Aorta (tissue), 5 donors: Measurements from ENCODE around the gene BMP7. TPM values are rescaled to one million over a fixed set of nuclear protein-coding genes. Genes with fewer than 3 reads are reported as not detected.

ENCODE experiments used
- ATAC-seq: fragments of 200-7000 bp; cut with Tn5 transposase; one replicate; pipeline ENCODE4 v1.9.1; 2022; ENCODE audit warnings: moderate library complexity; ENCODE audit not compliant: low FRiP score
- DNase-seq, 2 donors: peaks; one replicate each; pipeline ENCODE4 v3.0.0-alpha.2; 2020
- H3K27ac ChIP-seq, 2 donors: one replicate each; pipeline ENCODE4 v1.5.1; 2013; ENCODE audit warnings: low read length in 2 of 2, mild to moderate bottlenecking in 2 of 2, moderate library complexity in 2 of 2, control low read depth in 1 of 2, inconsistent platforms in 1 of 2, low read depth in 1 of 2
- H3K27me3 ChIP-seq, 2 donors: one replicate each; pipeline ENCODE4 v1.6.1; 2013; ENCODE audit warnings: control low read depth in 1 of 2, low read length in 1 of 2, mild to moderate bottlenecking in 1 of 2, moderate library complexity in 1 of 2; ENCODE audit not compliant: insufficient read depth in 2 of 2, control insufficient read depth in 1 of 2
- H3K36me3 ChIP-seq, 2 donors: one replicate each; pipeline ENCODE4 v1.6.1; 2013; ENCODE audit warnings: control low read depth in 1 of 2, low read length in 1 of 2, mild to moderate bottlenecking in 1 of 2; ENCODE audit not compliant: insufficient read depth in 2 of 2, control insufficient read depth in 1 of 2
- H3K4me1 ChIP-seq, 2 donors: one replicate each; pipeline ENCODE4 v1.6.1; 2013; ENCODE audit warnings: low read length in 2 of 2, control low read depth in 1 of 2, mild to moderate bottlenecking in 1 of 2, moderate library complexity in 1 of 2; ENCODE audit not compliant: insufficient read depth in 2 of 2, control insufficient read depth in 1 of 2
- H3K4me3 ChIP-seq, 2 donors: one replicate each; pipeline ENCODE4 v1.5.1; 2013; ENCODE audit warnings: low read length in 2 of 2, control low read depth in 1 of 2, mild to moderate bottlenecking in 1 of 2
- H3K9me3 ChIP-seq: one replicate; pipeline ENCODE4 v1.6.1; 2013; ENCODE audit warnings: mild to moderate bottlenecking, low read length; ENCODE audit not compliant: control insufficient read depth
- WGBS, 2 donors: extraction: QIAGEN DNeasy Blood & Tissue Kit; methylation state at CpG; one replicate each; pipeline ENCODE4 v1.1.7; 2013; 5-methylcytosine and 5-hydroxymethylcytosine counted together
- intact Hi-C, 2 donors: fragments of 100-400 bp; cut with DNase I; formaldehyde crosslinking; loops; one replicate each; pipeline versions ENCODE4 v1.14.2 to v1.15.0; 2022
- polyA plus RNA-seq, 2 donors: library from polyadenylated mRNA; stranded (reverse); fragments of 200-250 nt; gene quantifications; one replicate each; pipeline ENCODE4 v1.2.3, GENCODE V29; 2013
- total RNA-seq, 2 donors: library from RNA; stranded (reverse); fragmentation: NEBNext Ultra II Directional; extraction: Animal tissue kit (Norgen Biotek cat#: 25700); gene quantifications; one replicate each; pipeline ENCODE4 v1.2.1, GENCODE V29; 2021
- donor health status: healthy with polysubstance abuse.
- donor health status: Bipolar disorder and iron deficiency.
- donor health status: DM: no; HTN: no; CAD: no.
- donor health status: DM: no; HTN: no; CAD: no.
- donor health status: DM: yes; HTN: yes; CAD: no.

BMP7 gene
- total and polyA plus RNA-seq, 4 donors, result 0.52 to 1.0 TPM; not detected in 2

DNA sequence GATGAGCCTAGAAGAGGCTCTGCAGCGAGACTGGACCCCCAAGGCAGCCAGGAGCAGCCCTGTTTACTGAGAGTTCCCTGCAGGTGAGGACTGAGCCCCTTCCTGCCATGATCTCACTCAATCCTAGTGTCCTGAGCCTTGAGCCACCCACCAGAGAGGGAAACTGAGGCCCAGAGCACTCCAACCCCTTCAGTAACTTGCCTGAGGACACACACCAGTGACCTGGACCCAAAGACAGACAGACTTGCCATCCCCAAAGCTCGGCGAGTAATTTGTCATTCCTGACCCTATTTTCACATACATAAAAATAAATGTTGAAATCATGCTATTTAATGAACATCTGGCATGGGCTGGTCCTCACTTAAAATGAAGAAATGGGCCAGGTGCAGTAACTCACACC lies 16.7 kb downstream of the BMP7 start:
- H3K36me3 ChIP-seq, result no peaks in the 10 kb centered on the region
- H3K4me1 ChIP-seq, result no peaks in the 10 kb centered on the region
- no peak for DNase-seq
- intact Hi-C loops, result no loop called here
- no peaks in the 10 kb centered on the region for H3K27me3 ChIP-seq
- H3K9me3 ChIP-seq, result peaks cover 3% of the 10 kb centered on the region
- no peak for ATAC-seq
- WGBS, 2 donors, result 85 to 89% methylated on average over 3 of the region's 3 CpGs
- no peak overlapping the region for H3K27ac ChIP-seq
- H3K4me3 ChIP-seq, result no peak overlapping the region

DNA sequence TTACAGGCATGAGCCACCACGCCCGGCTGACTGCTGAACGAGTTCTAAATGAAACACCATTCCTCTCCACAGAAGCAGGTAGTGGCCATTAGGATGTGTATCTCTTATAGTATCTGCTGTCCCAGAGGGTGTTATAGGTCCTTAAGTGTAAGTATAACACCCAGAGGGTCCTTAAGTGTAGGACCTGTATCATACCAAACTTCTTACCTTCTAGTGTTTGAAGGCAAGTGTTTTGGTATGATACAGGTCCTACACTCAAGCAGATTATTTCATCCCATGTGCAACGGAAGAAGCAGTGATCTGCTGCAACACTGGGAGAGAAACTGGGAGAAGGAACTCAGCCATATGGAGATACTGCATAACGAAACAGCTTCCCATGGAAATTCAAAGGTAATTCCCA lies 17.4 kb downstream of the BMP7 start:
- intact Hi-C loops, result no loop called here
- WGBS, 2 donors, result 84 to 86% methylated on average over 5 of the region's 5 CpGs

DNA sequence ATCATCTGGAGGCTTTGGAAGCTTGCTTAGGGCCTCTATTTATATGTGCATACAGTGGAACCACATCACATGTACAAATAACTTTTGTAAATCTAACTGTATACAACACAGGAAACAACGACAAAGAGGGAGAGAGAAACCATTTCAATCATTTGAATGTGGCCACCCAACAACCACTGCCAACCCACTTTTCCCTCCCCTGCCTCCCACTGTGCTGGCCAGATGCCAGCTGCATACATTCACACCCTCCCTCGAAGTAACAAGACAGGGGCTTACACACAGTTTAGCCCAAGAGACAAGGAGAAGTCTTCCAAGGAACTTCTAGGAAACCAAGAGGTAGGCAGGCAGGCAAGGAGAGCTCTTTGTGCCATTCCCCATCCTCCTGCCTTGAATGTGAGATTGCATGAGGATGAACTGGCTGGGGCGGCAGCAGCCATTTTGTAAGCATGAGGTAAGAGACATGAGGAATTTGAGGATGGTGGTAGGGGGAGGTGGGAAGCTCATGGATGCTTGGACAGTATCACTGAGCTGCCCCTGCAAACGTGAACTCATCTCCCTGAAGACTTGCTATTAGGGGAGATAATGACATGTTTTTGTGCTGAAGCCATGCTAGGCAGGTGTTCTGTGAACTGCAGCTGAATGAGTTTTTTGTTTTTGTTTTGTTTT lies 18.2 kb downstream of the BMP7 start:
- Histone ChIP-seq H3K27ac (no peak overlapping the region), H3K36me3 (no peaks in the 10 kb centered on the region), H3K27me3 (no peaks in the 10 kb centered on the region), H3K9me3 (peaks cover 3% of the 10 kb centered on the region), H3K4me1 (no peaks in the 10 kb centered on the region), H3K4me3 (no peak overlapping the region)
- intact Hi-C loops, result no loop called here
- no peak for DNase-seq
- ATAC-seq, result no peak
- WGBS, 2 donors, result 64 to 66% methylated on average over 4 of the region's 4 CpGs

More for the DNA sequence above, 17.4 kb downstream of the BMP7 start:
- no peaks in the 10 kb centered on the region for H3K27me3 ChIP-seq
- H3K9me3 ChIP-seq, result peaks cover 3% of the 10 kb centered on the region
- H3K4me3 ChIP-seq, result no peak overlapping the region
- ATAC-seq (no peak), DNase-seq (no peak)
- no peaks in the 10 kb centered on the region for H3K4me1 ChIP-seq
- no peak overlapping the region for H3K27ac ChIP-seq
- H3K36me3 ChIP-seq, result no peaks in the 10 kb centered on the region

DNA sequence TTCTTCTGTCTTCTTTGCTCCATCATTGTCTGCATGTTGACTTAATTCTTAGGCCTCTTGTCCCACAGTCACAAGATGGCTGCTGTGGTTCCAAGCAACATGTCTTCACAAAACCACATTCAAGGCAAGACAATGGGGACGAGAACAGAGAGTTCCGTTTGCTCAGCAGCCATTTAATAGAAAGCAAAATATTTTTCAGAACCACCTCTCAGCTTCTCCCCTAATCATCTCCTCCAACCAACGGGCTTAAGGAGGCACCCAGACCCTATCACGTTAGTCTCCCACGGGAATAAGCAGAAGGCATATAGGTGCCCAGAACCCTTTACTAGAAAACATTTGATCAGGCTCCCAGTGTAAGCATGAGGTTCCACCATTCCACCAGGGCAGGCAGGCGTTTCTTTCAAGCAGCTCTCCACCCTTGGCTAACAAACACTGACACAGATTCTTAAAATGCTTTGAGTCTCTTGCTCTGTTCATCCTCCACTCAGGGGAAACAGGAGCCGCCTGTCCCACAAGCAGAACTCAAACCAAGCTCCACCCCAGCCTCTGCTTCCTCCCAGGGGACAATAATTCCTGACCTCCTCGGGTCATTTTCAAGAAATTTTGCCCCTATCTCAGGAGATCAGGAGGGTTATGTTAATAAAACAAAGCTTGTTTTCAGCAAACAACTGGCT lies 19.0 kb downstream of the BMP7 start:
- no peak for DNase-seq
- intact Hi-C loops, result no loop called here
- Histone ChIP-seq H3K36me3 (no peaks in the 10 kb centered on the region), H3K9me3 (peaks cover 3% of the 10 kb centered on the region), H3K27me3 (no peaks in the 10 kb centered on the region), H3K4me1 (no peaks in the 10 kb centered on the region), H3K27ac (no peak overlapping the region), H3K4me3 (no peak overlapping the region)
- ATAC-seq, result no peak
- WGBS, 2 donors, result 43 to 48% methylated on average over 8 of the region's 8 CpGs

DNA sequence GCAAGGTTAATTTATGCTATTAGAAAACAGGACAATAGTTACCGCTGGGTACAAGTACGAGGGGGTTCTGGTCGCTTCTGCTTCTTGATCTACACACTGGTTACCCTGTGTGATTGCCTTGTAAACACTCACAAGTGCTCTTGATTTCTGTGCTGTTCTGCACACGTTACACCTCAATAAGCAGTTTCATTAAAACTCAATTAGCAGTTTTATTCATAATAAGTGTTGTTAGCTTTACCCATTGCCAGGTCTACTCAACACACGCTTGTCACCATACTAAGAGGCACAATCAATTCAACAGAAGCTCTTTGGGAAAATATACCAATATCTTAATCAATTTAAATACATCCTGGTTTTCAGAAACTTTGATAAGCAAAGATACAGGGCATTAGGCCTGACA lies 20.4 kb downstream of the BMP7 start:
- intact Hi-C loops, result no loop called here

DNA sequence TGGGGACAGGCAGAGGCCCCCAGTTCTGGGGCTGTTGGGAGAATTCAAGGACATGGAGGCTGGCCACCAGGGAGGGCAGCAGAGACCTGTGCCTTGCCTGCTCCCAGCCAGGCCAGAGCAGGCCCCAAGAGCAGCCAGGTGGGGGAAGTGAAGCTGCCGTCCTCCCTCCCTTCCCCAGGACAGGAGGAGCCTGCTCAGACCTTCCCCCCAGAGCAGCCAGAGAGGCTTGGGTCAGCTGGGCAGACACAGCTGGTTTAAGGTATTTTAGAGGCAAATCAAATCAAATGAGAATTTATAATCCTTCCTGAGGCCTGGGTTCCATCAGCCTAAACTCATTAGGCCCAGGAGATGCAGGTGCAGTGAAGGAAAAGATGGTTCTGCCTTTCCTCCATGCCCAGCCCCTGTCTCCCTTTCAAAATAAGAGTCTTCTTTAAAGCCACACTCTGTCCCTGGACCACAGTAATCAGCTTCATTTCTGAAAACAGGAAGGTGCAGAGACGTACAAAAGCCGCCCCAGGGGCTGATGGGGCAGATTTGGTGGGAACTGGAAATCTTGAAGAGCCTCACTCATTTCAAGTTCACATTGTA lies 21.7 kb downstream of the BMP7 start:
- Histone ChIP-seq H3K36me3 (no peaks in the 10 kb centered on the region), H3K4me1 (no peaks in the 10 kb centered on the region), H3K9me3 (peaks cover 3% of the 10 kb centered on the region), H3K27me3 (no peaks in the 10 kb centered on the region), H3K4me3 (no peak overlapping the region), H3K27ac (no peak overlapping the region)
- intact Hi-C loops, result no loop called here
- 46 to 59% methylated on average over 3 of the region's 3 CpGs for WGBS, 2 donors
- no peak for DNase-seq
- ATAC-seq, result no peak

More for the DNA sequence above, 20.4 kb downstream of the BMP7 start:
- no peaks in the 10 kb centered on the region for H3K36me3 ChIP-seq
- no peak for DNase-seq
- peaks cover 3% of the 10 kb centered on the region for H3K9me3 ChIP-seq
- H3K27ac ChIP-seq, result no peak overlapping the region
- no peak for ATAC-seq
- no peaks in the 10 kb centered on the region for H3K27me3 ChIP-seq
- no peaks in the 10 kb centered on the region for H3K4me1 ChIP-seq
- no peak overlapping the region for H3K4me3 ChIP-seq
- 90% methylated on average over 5 of the region's 5 CpGs for WGBS, 2 donors

DNA sequence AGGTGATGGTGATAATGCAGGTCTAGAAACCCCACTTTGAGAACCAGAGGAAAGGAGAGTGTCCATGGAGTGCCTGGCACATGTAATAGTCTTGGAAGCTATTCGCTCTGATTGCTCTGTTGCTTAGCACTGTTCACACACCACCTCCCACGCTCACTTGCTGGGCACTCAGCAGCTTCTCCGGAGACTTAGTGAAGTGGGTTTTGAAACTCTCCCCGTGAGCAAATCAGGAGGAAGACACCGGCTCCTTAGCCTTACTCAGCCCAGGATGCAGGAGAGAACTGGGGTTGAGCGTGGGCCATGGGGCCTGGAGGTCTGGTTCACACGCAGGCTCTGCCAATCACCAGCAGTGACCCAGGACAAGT lies 22.2 kb downstream of the BMP7 start:
- DNase-seq, result no peak
- H3K27me3 ChIP-seq, result no peaks in the 10 kb centered on the region
- intact Hi-C loops, result no loop called here
- peaks cover 3% of the 10 kb centered on the region for H3K9me3 ChIP-seq
- WGBS, 2 donors, result 72% methylated on average over 7 of the region's 7 CpGs
- no peak overlapping the region for H3K4me3 ChIP-seq
- no peaks in the 10 kb centered on the region for H3K36me3 ChIP-seq
- H3K4me1 ChIP-seq, result no peaks in the 10 kb centered on the region
- H3K27ac ChIP-seq, result no peak overlapping the region
- ATAC-seq, result no peak

DNA sequence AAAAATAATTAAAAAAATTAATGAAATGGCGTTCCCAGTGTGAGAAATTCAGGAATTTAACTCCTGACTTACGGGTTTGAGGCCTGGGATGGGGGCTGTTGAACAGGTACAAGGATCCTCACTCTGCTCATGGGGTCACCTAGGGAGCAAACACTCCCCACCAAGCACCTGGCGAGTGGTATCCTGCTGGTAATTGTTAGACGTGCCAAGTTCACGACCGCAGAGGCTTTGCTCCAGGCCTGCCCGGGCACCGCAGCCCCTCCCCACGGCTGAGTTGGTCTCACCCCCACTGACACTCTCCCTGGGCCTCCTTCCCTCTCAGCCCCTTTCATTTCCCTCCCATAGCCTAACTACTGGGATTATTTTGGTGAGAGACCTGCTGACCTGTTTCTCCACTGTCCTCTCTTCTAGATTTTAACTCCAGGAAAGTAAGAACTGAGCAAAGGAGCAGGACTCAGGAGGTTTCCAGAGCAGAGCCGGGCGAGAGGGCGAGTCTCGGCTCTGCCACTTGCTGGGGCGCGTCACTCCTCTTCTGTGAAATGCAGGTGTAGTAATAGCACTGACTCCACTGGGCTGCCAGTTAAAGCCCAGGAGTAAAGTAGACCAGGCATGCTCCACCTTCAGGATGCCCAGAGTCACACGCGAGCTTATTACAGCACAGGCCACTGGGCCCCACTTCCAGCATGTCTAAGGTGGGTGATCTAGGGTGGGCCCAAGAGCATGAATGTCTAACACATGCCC lies 22.8 kb downstream of the BMP7 start:
- Histone ChIP-seq H3K27me3 (no peaks in the 10 kb centered on the region), H3K27ac (no peak overlapping the region), H3K36me3 (no peaks in the 10 kb centered on the region), H3K4me3 (no peak overlapping the region), H3K4me1 (no peaks in the 10 kb centered on the region), H3K9me3 (peaks cover 3% of the 10 kb centered on the region)
- intact Hi-C loops, result no loop called here
- WGBS, 2 donors, result 78 to 80% methylated on average over 17 of the region's 17 CpGs
- no peak for DNase-seq
- no peak for ATAC-seq
